Measurements from ENCODE around the gene IMMP2L.

- TF ChIP-seq CTCF (IDR thresholded peaks at IDR 0.05; ENCODE audit: control extremely low read depth in 1 of 3, insufficient read depth in 1 of 3, low read depth in 1 of 3, low read length in 3 of 3) (no peak), EP300 (IDR thresholded peaks at IDR 0.05; ENCODE audit: borderline replicate concordance in 1 of 2, low read depth in 2 of 2, low read length in 2 of 2) (no peak), POLR2A (IDR thresholded peaks at IDR 0.05; ENCODE audit: control extremely low read depth in 1 of 2, low read depth in 2 of 2, low read length in 2 of 2) (no peak), ASH2L (IDR thresholded peaks at IDR 0.05; ENCODE audit: low read length) (no peak), YY1 (IDR thresholded peaks at IDR 0.05; ENCODE audit: low read depth, low read length) (no peak), EGR1 (IDR thresholded peaks at IDR 0.05; ENCODE audit: borderline replicate concordance, low read depth, low read length) (no peak), BRCA1 (IDR thresholded peaks at IDR 0.05; ENCODE audit: low read depth, low read length) (no peak)
Measured at GRCh38 chr7:111414374-111414773, 147.9 kb downstream of the IMMP2L start.

All from H1 (cell line).